Osteoblast (primary cell): ENCODE results near the gene IFT172. TPM values are rescaled to one million over a fixed set of nuclear protein-coding genes. Genes with fewer than 3 reads are reported as not detected.

Experiments
- DNase-seq: peaks from one replicate; pipeline ENCODE4 v3.0.0; 2011; ENCODE audit warnings: low spot score, mixed read lengths; ENCODE audit not compliant: insufficient read length; ENCODE audit errors: missing footprints
- H2AFZ ChIP-seq: 2 replicates; pipeline ENCODE4 v1.6.0; 2011; ENCODE audit warnings: mild to moderate bottlenecking, low read length
- H3K27ac ChIP-seq: 2 replicates; pipeline ENCODE4 v1.5.1; 2011; ENCODE audit warnings: mild to moderate bottlenecking, low read depth, low read length, moderate library complexity
- H3K27me3 ChIP-seq: 2 replicates; pipeline ENCODE4 v1.6.0; 2012; ENCODE audit warnings: mild to moderate bottlenecking, control low read depth, inconsistent platforms, low read length, moderate library complexity; ENCODE audit not compliant: insufficient read depth
- H3K36me3 ChIP-seq: 2 replicates; pipeline ENCODE4 v1.5.1; 2011; ENCODE audit warnings: mild to moderate bottlenecking, low read length, control low read depth, moderate library complexity; ENCODE audit not compliant: insufficient read depth
- H3K4me1 ChIP-seq: 2 replicates; pipeline ENCODE4 v1.5.1; 2011; ENCODE audit warnings: mild to moderate bottlenecking, low read length, control low read depth, moderate library complexity; ENCODE audit not compliant: insufficient read depth
- H3K4me2 ChIP-seq: 2 replicates; pipeline ENCODE4 v1.6.0; 2011; ENCODE audit warnings: mild to moderate bottlenecking, low read length; ENCODE audit not compliant: insufficient read depth
- H3K4me3 ChIP-seq: fragments of 200-600 bp; sonication (generic); 3 replicates; pipeline ENCODE4 v1.5.1; 2012; ENCODE audit warnings: mild to moderate bottlenecking, low read length, inconsistent platforms; ENCODE audit not compliant: insufficient read depth
- H3K79me2 ChIP-seq: 2 replicates; pipeline ENCODE4 v1.6.0; 2012; ENCODE audit warnings: mild to moderate bottlenecking, low read length, control low read depth, inconsistent platforms; ENCODE audit not compliant: insufficient read depth
- H3K9me3 ChIP-seq: 2 replicates; pipeline ENCODE4 v1.5.1; 2011; ENCODE audit warnings: low read depth, low read length, control low read depth
- H4K20me1 ChIP-seq: 2 replicates; pipeline ENCODE4 v1.6.0; 2012; ENCODE audit warnings: mild to moderate bottlenecking, low read length, control low read depth; ENCODE audit not compliant: insufficient read depth
- total RNA-seq: library from RNA; depleted of rRNA; stranded (reverse); fragments of >200 nt; gene quantifications from 2 replicates; pipeline ENCODE4 v1.2.3, GENCODE V29; 2012
- TF ChIP-seq, protein P1 (sequence below): IDR thresholded peaks from 2 replicates; pipeline ENCODE4 v1.5.1; 2011; ENCODE audit warnings: mild to moderate bottlenecking, low read depth, low read length, moderate library complexity; ENCODE audit errors: extremely low read depth

The IFT172 gene
- total RNA-seq, 1 donor, result 35.5 TPM

DNA sequence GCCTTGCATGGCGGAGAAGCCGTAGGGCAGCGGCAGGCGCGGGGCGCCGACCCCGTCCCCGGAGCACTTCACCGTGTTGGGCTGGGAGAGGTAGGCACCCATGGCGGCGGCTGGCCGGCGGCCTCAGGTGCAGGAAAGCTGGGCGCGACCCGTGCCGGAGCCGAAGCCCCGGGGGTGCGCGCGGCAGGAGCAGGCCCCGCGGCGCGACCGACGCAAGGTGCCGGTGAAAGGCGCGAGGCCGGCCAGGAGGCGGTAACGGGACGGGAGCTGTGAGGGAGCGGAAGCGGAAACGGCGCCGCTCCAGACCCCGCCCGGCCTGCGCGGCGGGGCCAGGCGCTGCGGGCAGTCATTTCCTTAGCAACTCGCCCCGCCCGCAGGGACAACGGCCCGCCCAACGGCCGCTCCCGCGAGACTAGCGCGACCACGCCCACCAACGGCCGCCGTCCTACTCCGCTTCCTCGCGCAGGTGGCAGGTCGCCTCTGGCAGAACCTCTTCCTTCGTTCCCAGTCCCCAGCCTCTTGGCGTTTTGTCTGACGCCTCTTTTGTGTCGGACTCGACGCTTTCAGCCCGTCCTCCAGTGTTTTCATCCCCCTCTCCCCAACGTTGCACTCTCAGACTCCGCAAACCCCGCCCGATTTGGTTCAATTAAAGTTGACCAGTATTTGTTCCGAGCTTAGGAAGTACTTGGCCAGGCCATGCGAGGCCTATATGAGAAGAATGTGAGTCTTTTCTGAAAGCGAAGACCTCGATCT, 80.0 kb downstream of the IFT172 start, which contains the start of gene PPM1G:
TSS of gene PPM1G (minus strand) at position 271 of the 753 bp plus-strand sequence. CDS start at position 102, 169 bp downstream.
- H3K79me2 ChIP-seq, result peaks cover 48% of the 10 kb centered on the region
- H3K9me3 ChIP-seq, result no peaks in the 10 kb centered on the region
- peaks cover 9% of the 10 kb centered on the region for H3K36me3 ChIP-seq
- peaks cover 21% of the 10 kb centered on the region for H4K20me1 ChIP-seq
- peak within 1 kb of the TSS; percentile 97 for H2AFZ ChIP-seq
- H3K27me3 ChIP-seq, result peaks cover 7% of the 10 kb centered on the region
- H3K4me1 ChIP-seq, result peaks cover 17% of the 10 kb centered on the region
- peak; percentile 98 for DNase-seq
- peak within 1 kb of the TSS; percentile 99 for H3K4me2 ChIP-seq
- TF ChIP-seq, protein P1, sequence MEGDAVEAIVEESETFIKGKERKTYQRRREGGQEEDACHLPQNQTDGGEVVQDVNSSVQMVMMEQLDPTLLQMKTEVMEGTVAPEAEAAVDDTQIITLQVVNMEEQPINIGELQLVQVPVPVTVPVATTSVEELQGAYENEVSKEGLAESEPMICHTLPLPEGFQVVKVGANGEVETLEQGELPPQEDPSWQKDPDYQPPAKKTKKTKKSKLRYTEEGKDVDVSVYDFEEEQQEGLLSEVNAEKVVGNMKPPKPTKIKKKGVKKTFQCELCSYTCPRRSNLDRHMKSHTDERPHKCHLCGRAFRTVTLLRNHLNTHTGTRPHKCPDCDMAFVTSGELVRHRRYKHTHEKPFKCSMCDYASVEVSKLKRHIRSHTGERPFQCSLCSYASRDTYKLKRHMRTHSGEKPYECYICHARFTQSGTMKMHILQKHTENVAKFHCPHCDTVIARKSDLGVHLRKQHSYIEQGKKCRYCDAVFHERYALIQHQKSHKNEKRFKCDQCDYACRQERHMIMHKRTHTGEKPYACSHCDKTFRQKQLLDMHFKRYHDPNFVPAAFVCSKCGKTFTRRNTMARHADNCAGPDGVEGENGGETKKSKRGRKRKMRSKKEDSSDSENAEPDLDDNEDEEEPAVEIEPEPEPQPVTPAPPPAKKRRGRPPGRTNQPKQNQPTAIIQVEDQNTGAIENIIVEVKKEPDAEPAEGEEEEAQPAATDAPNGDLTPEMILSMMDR, result no peak
- H3K4me3 ChIP-seq, result peak within 1 kb of the TSS; percentile 94
- H3K27ac ChIP-seq, result peak within 1 kb of the TSS; percentile 68

GRCh38 chr2:27408601-27409320, 80.8 kb downstream of the IFT172 start:
- TF ChIP-seq, protein P1, result no peak

DNA sequence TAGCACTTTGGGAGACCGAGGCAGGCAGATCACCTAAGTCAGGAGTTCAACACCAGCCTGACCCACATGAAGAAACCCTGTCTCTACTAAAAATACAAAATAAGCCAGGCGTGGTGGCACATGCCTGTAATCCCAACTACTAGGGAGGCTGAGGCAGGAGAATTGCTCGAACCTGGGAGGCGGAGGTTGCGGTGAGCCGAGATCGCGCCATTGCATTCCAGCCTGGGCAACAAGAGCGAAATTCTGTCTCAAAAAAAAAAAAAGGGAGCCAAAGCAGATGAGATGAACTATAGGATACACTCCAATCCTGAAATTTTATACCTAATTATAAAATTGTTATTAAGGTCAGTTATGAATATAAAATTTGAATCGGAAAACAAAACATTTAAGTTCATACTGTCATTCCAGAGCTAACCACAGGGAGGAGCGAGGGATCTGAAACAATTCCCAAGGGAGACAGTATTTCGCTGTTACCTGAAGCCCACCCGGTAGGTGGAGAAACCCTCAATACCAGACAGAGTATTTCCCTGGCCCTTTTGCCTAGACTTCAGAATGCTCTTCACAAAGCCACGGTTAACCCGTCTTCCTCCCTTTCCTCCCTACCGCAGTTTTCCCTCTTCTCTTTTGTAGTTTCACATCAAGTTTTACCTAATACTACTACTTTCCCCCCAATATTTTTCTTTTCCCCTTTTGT, 81.6 kb downstream of the IFT172 start:
- H3K27me3 ChIP-seq, result peaks cover 7% of the 10 kb centered on the region
- H3K9me3 ChIP-seq, result no peaks in the 10 kb centered on the region
- H3K79me2 ChIP-seq, result peaks cover 64% of the 10 kb centered on the region
- peaks cover 13% of the 10 kb centered on the region for H3K36me3 ChIP-seq
- H3K4me1 ChIP-seq, result peaks cover 17% of the 10 kb centered on the region
- peaks cover 23% of the 10 kb centered on the region for H4K20me1 ChIP-seq
- peak overlapping the region; percentile 99 for H3K4me2 ChIP-seq
- H3K4me3 ChIP-seq, result peak overlapping the region; percentile 94
- no peak overlapping the region for H2AFZ ChIP-seq
- TF ChIP-seq, protein P1, result peak; percentile 52
- peak; percentile 80 for DNase-seq
- peak overlapping the region; percentile 68 for H3K27ac ChIP-seq

More at GRCh38 chr2:27408601-27409320, 80.8 kb downstream of the IFT172 start:
- Histone ChIP-seq H3K4me1 (peaks cover 17% of the 10 kb centered on the region), H4K20me1 (peaks cover 21% of the 10 kb centered on the region), H3K27me3 (peaks cover 7% of the 10 kb centered on the region), H3K27ac (peak overlapping the region; percentile 68), H2AFZ (peak overlapping the region; percentile 78), H3K4me3 (peak overlapping the region; percentile 94), H3K4me2 (peak overlapping the region; percentile 99), H3K9me3 (no peaks in the 10 kb centered on the region), H3K36me3 (peaks cover 13% of the 10 kb centered on the region), H3K79me2 (peaks cover 56% of the 10 kb centered on the region)
- DNase-seq, result peak; percentile 81
